GM18951 (cell line): Measurements from ENCODE around the gene BEND6.

Source experiments
- POLR2A ChIP-seq: IDR thresholded peaks from 4 replicates; pipeline ENCODE4 v1.6.1; 2011; ENCODE audit warnings: mild to moderate bottlenecking; ENCODE audit not compliant: insufficient read length, insufficient read depth; ENCODE audit errors: extremely low read depth
- in situ Hi-C: fragments of 300-500 bp; cut with MboI; formaldehyde crosslinking; loops from one replicate; pipeline ENCODE4 v1.12.0; 2022; ENCODE audit warnings: low sequenced_read_pairs, mixed read lengths, inconsistent platforms; ENCODE audit not compliant: unreplicated experiment

Gene BEND6, protein sequence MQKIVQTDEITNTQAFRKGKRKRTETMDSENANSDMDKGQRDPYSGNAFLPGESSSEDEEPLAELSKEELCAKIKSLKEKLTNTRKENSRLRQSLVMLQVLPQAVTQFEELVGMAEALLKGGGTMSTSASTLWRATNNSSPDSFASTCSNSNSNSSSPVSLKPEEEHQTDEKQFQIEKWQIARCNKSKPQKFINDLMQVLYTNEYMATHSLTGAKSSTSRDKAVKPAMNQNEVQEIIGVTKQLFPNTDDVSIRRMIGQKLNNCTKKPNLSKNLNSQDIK

GRCh38 chr6:56954403-56955170 is at the start of gene BEND6:
Gene BEND6, plus strand, starts transcription at chr6:56955107. Its CDS starts 26,704 bp downstream, at chr6:56981811.
- TF ChIP-seq POLR2A, result peak; percentile 39
- in situ Hi-C loops, result loop anchor here (10.0 kb wide), 1 partner anchor 50 kb away; no protein-coding TSS in a partner anchor

DNA sequence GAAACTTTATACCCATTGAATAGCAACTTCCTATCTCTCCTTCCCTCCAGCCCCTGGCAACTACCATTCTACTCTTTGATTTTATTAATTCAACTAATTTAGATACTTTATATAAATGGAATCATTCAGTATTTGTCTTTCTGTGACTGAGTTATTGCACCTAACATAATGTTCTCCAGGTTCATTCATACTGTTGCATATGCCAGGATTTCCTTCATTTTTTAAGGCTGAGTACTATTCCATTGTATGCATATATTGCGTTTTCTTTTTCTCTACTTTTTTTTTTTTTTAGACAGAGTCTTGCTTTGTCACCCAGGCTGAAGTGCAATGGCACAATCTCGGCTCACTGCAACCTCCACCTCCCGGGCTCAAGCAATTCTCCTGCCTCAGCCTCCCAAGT is 49.5 kb upstream of the BEND6 start:
- in situ Hi-C loops, result loop anchor here (10.0 kb wide), 2 partner anchors 49 to 409 kb away; partner anchors contain the start of genes BEND6 and PRIM2
- TF ChIP-seq POLR2A, result no peak

DNA sequence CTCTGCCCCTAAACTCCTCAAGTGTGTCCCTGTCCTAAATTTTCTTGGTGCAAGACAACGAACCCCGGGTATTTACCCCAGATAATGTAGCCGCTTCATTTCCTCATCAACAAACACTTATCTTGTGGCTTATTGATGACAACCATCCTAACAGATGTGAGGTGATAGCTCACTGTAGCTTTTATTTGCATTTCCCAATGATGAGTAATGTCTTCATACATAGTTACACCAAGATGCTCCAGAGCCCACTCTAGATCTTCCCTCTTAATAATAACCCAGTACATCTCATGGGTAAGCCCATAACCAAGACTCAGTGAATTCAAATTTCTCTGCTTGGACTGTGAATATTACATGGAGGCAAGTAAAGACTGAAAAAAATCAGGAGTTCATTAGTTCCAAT is 48.2 kb upstream of the BEND6 start:
- no peak for TF ChIP-seq POLR2A
- in situ Hi-C loops, result loop anchor here (10.0 kb wide), 2 partner anchors 48 to 408 kb away; partner anchors contain the start of genes BEND6 and PRIM2

GRCh38 chr6:56909115-56909907 is 45.6 kb upstream of the BEND6 start:
- TF ChIP-seq POLR2A, result no peak
- in situ Hi-C loops, result loop anchor here (10.0 kb wide), 2 partner anchors 45 to 405 kb away; partner anchors contain the start of genes BEND6 and PRIM2

DNA sequence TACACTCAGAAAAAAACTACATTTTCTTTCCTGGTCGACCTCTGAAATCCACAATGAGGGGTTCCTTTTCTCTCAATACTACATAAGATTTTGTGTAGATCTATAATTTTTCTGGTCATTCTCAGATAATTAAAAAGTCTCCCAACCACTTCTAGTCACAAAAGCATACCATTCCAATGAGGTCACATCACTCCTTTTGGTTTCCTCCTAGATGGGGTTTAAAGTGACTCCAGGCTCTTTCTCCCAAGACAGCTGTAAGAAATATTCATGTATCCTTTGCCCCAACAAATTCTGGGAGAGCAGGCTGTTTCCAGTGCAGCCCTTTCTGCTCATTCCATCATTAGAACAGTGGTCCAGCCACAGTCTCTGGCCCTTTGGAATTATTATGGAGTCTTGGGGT is 43.1 kb upstream of the BEND6 start:
- in situ Hi-C loops, result no loop called here

DNA sequence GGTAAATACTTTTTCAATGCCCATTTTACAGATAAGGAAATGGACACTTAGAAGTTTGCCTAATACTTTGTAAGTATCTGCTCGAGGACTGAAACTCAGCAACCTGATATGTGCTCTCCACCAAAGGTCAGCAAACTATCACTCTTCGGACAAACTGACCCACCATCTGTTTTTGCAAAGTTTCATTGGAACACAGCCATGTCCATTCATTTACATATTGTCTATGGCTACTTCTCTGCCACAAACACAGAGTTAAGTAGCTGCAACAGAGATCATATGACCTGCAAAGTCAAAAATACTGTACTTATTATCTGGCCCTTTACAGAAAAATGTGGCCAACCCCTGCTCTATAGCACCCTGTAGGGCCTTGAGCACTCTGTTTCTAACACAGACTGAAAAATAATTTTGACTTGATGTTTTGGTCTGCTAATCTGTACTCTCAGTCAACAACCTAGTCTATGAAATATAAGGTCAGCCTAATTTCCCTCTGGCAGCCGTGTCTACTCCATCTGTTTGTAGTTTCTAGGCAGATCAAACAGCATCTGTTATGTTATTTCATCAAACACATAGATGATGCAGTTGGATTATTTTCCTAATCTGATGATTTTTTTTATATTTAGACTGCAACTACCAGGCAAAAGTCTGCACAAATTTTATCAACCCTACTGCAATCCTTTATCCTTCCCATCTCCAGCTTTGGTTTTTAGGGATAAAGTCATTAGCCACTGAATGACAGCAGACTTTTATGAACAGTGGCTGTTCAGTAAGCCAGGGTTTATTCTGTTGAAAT is 41.4 kb upstream of the BEND6 start:
- no peak for TF ChIP-seq POLR2A
- in situ Hi-C loops, result no loop called here

More for the DNA sequence above, 43.1 kb upstream of the BEND6 start:
- TF ChIP-seq POLR2A, result no peak

GRCh38 chr6:56914798-56915658 is 39.9 kb upstream of the BEND6 start:
- no peak for TF ChIP-seq POLR2A
- in situ Hi-C loops, result no loop called here

DNA sequence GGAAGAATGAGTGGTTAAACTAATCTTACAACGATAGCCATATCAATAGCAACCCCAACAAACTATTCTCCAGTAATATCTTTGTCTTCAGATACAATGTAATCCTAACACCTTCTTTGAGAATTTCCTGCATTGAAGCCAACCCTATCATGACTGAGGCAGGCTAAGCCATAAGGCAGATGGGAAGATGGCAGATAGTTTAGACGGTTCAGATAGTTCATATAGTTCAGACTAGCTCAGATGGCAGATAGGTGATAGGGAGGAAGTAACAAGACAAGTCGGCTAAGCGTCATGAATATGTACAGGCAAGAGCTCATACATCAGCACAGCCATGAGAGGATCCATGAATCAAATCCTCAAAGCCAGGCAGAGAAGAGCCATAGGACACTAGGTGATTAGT is 39.1 kb upstream of the BEND6 start:
- no peak for TF ChIP-seq POLR2A
- in situ Hi-C loops, result no loop called here

- in situ Hi-C loops, result no loop called here
- no peak for TF ChIP-seq POLR2A
Observed at GRCh38 chr6:56916849-56917551, 37.9 kb upstream of the BEND6 start.

DNA sequence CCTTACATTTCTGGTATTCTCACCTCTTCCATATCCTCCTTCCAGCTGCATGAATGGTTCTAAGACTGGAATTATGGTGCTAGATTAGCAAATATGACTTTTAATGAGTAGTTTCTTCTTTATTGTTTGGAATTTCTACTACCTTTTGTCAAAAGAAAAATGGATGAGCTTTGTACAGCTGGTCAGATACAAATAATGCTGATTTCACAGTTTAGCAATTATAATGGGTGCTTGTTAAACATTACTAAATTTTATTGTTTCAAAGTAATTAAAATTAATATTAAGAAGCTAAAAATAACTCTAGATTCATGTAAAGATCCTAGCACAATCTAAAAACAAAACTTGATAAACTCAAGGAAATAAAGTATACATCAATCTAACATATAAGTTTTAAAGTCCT is 32.3 kb upstream of the BEND6 start:
- no peak for TF ChIP-seq POLR2A
- in situ Hi-C loops, result no loop called here

GRCh38 chr6:56923565-56923964 is 31.3 kb upstream of the BEND6 start:
- no peak for TF ChIP-seq POLR2A
- in situ Hi-C loops, result no loop called here
